GM19035 (cell line): Measurements from ENCODE around the gene PFKFB3.
"Not testable (repeated sequence)": the region's sequence is repeated elsewhere in the genome, so short reads cannot be mapped to it uniquely, and the experiment has no call there.

Experiments
- ATAC-seq: cut with Tn5 transposase; IDR thresholded peaks from one replicate; pipeline ENCODE4 v1.9.1; 2021; ENCODE audit not compliant: unreplicated experiment

Gene PFKFB3

GRCh38 chr10:6200734-6201515 is 1.8 kb upstream of the PFKFB3 start:
- no peak for ATAC-seq

GRCh38 chr10:6201516-6201975 is 1.2 kb upstream of the PFKFB3 start:
- peak; percentile 45 for ATAC-seq

GRCh38 chr10:6202098-6202683 is 541 bp upstream of the PFKFB3 start:
- no peak for ATAC-seq

- peak; percentile 44 for ATAC-seq
These were observed 765 bp downstream of the PFKFB3 start for GRCh38 chr10:6203331-6204062.

- ATAC-seq, result no peak
These were observed 1.3 kb downstream of the PFKFB3 start for GRCh38 chr10:6204063-6204340.

GRCh38 chr10:6204341-6205191 is 1.8 kb downstream of the PFKFB3 start:
- ATAC-seq, result no peak

- ATAC-seq, result not testable (repeated sequence)
These were observed 3.8 kb downstream of the PFKFB3 start for GRCh38 chr10:6206486-6206885.

- no peak for ATAC-seq
These were observed 4.9 kb downstream of the PFKFB3 start for GRCh38 chr10:6207658-6208057.

GRCh38 chr10:6208799-6209235 is 6.1 kb downstream of the PFKFB3 start:
- ATAC-seq, result no peak

GRCh38 chr10:6211341-6211670 is 8.6 kb downstream of the PFKFB3 start:
- no peak for ATAC-seq

- no peak for ATAC-seq
These were observed 9.2 kb downstream of the PFKFB3 start for GRCh38 chr10:6211671-6212635.

- no peak for ATAC-seq
These were observed 10.1 kb downstream of the PFKFB3 start for GRCh38 chr10:6212806-6213205.

GRCh38 chr10:6213257-6213905 is 10.6 kb downstream of the PFKFB3 start:
- ATAC-seq, result no peak

- ATAC-seq, result no peak
These were observed 11.2 kb downstream of the PFKFB3 start for GRCh38 chr10:6213908-6214307.

GRCh38 chr10:6214612-6215011 is 11.9 kb downstream of the PFKFB3 start:
- ATAC-seq, result no peak

GRCh38 chr10:6215241-6215640 is 12.5 kb downstream of the PFKFB3 start:
- ATAC-seq, result no peak

- no peak for ATAC-seq
These were observed 13.2 kb downstream of the PFKFB3 start for GRCh38 chr10:6215683-6216484.

GRCh38 chr10:6216916-6217315 is 14.2 kb downstream of the PFKFB3 start:
- ATAC-seq, result no peak

GRCh38 chr10:6217611-6218010 is 14.9 kb downstream of the PFKFB3 start:
- no peak for ATAC-seq
